Choroid plexus epithelial cell (primary cell): Measurements from ENCODE around the gene CIB1.

ENCODE experiments used
- DNase-seq: peaks from one replicate; pipeline ENCODE4 v3.0.0-alpha.2; 2010; ENCODE audit warnings: low read depth
- H3K4me3 ChIP-seq: 2 replicates; pipeline ENCODE4 v1.5.1; 2011; ENCODE audit warnings: low read depth, mild to moderate bottlenecking, control low read depth, low read length, moderate library complexity
- TF ChIP-seq, protein P1 (sequence below): conservative IDR thresholded peaks from 2 replicates; pipeline ENCODE4 v1.5.1; 2011; ENCODE audit warnings: low read depth, mild to moderate bottlenecking, control low read depth, inconsistent platforms, low read length, moderate library complexity

CIB1 gene

GRCh38 chr15:90209591-90209990 is 24.1 kb downstream of the CIB1 start:
- no peak for DNase-seq
- TF ChIP-seq, protein P1, sequence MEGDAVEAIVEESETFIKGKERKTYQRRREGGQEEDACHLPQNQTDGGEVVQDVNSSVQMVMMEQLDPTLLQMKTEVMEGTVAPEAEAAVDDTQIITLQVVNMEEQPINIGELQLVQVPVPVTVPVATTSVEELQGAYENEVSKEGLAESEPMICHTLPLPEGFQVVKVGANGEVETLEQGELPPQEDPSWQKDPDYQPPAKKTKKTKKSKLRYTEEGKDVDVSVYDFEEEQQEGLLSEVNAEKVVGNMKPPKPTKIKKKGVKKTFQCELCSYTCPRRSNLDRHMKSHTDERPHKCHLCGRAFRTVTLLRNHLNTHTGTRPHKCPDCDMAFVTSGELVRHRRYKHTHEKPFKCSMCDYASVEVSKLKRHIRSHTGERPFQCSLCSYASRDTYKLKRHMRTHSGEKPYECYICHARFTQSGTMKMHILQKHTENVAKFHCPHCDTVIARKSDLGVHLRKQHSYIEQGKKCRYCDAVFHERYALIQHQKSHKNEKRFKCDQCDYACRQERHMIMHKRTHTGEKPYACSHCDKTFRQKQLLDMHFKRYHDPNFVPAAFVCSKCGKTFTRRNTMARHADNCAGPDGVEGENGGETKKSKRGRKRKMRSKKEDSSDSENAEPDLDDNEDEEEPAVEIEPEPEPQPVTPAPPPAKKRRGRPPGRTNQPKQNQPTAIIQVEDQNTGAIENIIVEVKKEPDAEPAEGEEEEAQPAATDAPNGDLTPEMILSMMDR = no peak
- H3K4me3 ChIP-seq = no peak overlapping the region

- H3K4me3 ChIP-seq = no peak overlapping the region
- DNase-seq = no peak
- TF ChIP-seq, protein P1 = no peak
Observed at GRCh38 chr15:90208356-90208755, 25.4 kb downstream of the CIB1 start.

GRCh38 chr15:90207252-90207651 is 26.5 kb downstream of the CIB1 start:
- TF ChIP-seq, protein P1 = no peak
- no peak for DNase-seq
- H3K4me3 ChIP-seq = no peak overlapping the region

GRCh38 chr15:90205886-90206285 is 27.9 kb downstream of the CIB1 start:
- no peak overlapping the region for H3K4me3 ChIP-seq
- TF ChIP-seq, protein P1 = no peak
- DNase-seq = no peak

DNA sequence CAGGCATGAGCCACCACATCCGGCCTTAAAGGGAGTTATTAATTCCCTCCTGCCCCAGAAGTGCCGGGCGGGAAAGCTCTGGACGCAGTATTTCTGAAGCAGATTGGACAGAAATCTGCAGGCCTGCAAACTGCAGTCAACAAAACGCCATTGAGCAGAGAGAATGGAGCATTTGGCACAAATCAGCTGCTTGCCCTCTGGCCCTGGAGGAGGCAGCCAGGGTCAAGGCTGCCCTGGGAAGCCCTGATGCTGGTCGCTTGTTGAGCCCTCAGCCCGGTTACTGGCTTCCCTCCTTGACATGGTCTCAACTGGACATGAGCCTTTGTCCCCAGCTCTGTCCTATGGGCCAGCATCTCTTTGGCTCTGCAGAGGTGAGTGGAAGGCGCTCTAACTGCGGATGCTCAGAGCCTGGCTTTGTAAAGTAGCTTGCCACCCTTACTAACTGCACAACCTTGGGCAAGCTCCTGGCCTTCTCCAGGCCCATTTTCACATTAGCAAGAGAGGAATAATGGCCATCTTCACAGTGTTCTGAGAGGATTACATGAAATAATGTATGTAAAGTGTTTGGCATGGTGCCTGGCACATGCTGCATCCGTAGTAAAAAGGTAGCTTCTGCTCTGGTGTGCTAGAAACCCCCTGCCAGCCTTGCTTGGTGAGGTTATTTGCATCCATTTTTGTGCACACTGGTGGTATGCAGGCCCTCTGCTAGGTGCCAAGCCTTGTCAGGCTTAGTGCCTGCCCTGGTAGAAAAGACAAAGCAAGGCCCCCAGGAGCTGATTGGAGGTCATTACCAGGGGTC is 28.5 kb downstream of the CIB1 start:
- no peak overlapping the region for H3K4me3 ChIP-seq
- no peak for DNase-seq
- TF ChIP-seq, protein P1 = no peak

DNA sequence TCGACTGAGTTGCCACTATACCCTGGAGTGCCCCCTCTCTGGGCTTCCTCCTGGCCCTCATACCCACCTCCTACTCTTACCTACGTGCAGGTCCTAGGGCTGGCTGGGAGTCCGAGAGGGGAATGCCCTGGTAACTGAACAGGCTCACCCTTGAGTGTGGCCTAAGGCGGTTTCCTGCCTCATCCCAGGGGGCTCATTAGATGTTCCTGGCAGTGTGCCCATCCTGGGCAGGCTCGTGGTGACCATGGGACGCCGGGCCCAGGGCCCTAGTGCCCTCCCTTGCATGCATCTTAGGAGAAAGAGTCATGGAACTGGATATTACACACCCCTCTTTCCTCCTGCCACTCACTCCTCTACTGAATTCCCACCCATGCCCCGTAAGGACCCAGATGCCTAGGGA is 29.8 kb downstream of the CIB1 start:
- DNase-seq = no peak
- TF ChIP-seq, protein P1 = no peak
- H3K4me3 ChIP-seq = no peak overlapping the region

GRCh38 chr15:90203473-90203872 is 30.3 kb downstream of the CIB1 start:
- TF ChIP-seq, protein P1 = no peak
- H3K4me3 ChIP-seq = no peak overlapping the region
- no peak for DNase-seq
